HG02981 (cell line): Measurements from ENCODE around the gene KCNH2.

Experiments used
- ATAC-seq: cut with Tn5 transposase; IDR thresholded peaks from one replicate; pipeline ENCODE4 v1.9.1; 2021; ENCODE audit warnings: mild to moderate bottlenecking, moderate library complexity; ENCODE audit not compliant: unreplicated experiment

Gene KCNH2

DNA sequence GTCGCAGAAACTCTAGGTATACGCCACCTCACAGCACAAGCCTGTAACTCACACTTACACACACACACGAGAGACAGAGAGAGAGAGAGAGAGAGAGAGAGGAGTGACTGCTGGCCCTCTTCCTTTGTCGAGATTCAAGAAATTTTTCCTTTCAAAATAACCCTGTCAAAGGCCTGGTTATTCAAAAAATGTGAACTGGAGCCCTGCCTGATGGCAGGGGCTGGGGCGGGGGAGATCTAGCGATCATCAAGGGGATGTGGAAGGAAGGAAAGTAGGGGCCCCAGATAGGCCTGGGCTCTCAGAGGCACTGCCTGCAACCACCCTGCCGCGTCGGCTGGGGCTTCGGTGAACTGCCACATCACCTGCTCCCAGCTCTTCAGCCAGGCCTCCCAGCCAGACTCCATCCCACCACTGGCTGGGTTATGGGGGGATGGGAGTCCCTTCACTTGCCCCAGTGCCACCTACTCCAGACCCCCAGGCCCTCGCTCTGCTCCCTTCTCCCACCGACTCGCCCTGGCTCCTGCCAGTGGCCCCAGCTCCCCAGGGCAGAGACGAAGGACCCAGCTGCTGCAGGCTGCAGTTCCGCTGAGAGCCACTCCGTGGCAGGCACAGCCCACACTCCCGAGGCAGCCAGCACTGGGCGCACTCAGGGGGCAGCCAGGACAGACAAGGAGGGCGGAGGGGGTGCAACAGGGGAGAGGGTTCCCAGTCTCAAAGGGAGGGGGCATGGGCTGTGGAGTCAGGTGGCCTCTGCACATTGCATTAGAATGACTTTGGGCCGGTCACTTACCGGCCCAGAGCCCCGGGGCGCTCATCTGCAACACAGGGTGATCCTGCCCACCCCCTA lies 15.3 kb downstream of the KCNH2 start:
- peak; percentile 75 for ATAC-seq

DNA sequence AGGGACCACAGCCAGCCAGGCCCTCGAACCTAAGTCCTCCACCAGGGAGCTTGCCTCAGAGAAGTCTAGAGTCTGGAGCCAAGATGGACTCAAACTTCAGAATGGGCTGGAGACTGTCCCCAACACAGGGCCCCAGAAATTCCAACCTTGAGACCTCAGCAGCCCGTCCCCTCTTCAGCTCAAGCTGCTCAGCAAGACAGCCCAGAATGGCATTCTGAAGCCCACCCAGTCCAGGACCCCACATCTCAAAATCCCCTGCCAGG lies 15.9 kb downstream of the KCNH2 start:
- no peak for ATAC-seq

DNA sequence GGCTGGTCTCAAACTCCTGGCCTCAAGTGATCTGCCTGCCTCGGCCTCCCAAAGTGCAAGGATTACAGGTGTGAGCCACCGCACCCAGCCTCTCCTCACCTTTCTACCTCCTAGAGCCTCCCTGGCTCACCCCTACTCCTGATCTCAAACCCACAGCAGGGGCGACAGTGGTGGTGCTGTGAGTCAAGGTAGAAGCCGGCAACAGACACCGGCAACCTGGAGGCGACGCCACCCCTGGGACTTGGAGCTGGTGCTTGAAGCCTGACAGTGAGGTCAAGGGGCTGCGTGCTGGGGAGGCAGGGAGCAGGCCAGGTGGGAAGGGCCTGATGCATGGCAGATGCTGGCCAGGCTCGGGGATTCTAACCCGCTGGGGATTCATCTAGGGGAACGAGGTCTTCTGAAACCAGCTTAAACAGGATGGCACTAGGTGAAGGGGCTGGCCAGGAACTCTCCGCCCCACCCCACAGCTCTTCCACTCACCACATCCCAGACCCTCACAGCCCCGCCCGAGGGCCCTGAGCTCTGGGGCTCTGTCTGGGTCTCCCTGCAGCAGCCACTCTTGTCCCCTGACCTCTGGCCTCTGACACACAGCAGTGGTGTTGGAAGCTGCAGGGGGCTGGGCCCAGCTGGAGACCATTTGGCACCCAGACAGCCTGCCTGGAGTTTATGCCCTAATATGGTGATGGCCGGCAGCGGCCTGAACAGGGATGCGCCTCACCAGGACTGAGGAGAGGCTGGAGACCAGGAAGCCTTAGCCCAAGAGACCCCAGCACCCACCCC lies 16.4 kb downstream of the KCNH2 start:
- ATAC-seq, result no peak

DNA sequence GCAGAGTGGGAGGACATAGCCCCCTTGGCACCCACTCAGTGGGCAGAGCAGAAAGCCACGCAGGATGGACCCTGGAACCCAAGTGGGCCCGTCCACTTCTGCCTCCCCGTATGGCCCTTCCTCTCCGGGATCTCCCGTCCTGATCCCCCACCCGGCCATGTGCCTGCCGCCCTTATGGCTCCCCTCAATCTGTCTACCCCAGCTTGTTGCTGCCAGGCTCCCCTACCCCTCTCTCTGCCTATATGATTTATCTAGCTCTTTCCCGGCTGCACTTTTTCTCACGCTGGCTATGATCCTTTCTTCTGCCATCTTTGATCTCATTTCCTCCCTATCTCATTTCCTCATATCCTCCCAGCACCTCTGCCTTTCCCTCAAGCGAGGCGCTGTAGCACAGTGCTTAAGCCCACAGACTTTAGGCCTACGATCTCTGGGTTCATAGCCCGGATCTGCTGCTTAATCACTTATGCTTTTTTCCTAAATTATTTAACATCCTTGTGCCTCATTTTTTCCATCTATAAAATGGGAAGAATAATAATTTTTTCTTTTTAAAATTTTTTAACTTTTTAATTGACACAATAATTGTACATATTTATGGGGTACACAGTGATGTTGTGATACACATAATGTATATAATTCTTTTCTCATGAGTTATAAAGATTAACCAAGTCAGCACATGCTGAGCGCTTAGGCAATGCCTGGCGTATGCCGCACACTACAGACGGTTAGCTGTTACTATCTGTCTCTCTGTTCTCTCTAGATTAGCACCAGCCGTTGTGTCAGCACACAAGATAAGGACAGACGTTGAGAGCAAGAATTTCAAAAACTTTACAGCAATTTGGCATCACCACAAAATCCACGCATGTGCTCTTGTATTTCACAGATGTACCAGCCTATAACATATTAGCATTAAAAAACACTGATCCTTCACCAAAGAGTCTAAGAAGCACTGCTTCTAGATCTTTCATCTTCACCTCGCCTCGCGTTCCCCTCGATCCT lies 18.1 kb downstream of the KCNH2 start:
- ATAC-seq, result no peak

DNA sequence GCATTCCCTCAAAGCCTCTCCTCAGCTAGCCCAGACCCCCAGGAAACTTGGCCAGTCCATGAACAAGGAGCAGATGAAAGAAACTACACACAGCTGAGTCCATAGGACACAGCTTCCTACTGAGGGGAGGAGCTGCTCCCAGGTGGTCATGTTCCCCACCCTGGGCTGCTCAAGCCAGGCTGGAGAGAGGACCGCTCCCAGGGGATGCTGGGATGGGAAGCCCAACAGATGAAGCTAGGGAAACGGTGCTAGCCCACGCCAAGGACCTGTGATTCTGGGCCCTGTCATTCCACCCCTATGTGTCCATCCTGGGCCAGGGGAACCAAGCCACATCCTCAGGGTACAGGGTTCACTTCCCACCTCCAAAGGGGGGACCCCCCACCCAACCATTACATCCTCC lies 19.0 kb downstream of the KCNH2 start:
- ATAC-seq, result no peak

DNA sequence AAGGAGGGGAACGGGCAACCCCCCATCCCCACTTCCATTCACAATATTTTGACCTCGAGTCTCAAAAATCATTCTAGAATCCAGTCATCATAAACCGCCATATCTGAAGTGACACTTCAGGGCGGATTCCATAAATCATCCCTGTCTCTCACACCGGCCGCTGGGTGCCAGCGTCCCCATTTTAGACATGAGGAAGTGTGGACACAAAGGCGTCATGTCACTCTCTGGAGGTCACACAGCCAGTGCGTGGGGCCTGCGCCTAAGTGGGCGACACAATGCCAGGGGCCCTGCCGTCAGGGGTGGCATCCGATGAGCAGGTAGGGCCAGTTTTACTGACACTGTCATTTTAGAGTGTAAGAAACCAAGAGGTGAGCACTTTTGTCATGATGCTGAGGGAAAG lies 19.5 kb downstream of the KCNH2 start:
- no peak for ATAC-seq

DNA sequence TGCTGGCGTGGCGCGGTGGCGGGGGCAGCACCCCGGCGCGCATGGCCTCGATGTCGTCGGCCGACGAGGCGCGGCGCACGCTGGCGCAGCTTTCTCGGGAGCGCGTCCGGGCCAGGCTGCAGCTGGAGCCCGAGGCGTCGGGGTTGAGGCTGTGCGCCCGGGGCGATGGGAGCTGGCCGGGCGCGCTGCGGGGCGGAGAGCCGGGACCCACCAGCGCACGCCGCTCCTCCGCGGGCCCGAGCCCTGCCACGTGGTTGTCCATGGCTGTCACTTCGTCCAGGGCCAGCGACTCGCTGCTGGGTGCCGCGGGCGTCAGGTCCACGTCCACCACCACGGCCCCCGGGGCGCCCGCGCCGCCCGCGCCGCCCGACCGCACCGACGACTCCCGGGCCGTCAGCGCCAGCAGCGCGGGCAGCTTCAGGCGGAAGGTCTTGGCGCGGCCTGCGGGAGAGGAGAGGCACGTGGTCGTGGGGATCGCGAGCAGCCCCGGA lies 20.0 kb downstream of the KCNH2 start:
- no peak for ATAC-seq

DNA sequence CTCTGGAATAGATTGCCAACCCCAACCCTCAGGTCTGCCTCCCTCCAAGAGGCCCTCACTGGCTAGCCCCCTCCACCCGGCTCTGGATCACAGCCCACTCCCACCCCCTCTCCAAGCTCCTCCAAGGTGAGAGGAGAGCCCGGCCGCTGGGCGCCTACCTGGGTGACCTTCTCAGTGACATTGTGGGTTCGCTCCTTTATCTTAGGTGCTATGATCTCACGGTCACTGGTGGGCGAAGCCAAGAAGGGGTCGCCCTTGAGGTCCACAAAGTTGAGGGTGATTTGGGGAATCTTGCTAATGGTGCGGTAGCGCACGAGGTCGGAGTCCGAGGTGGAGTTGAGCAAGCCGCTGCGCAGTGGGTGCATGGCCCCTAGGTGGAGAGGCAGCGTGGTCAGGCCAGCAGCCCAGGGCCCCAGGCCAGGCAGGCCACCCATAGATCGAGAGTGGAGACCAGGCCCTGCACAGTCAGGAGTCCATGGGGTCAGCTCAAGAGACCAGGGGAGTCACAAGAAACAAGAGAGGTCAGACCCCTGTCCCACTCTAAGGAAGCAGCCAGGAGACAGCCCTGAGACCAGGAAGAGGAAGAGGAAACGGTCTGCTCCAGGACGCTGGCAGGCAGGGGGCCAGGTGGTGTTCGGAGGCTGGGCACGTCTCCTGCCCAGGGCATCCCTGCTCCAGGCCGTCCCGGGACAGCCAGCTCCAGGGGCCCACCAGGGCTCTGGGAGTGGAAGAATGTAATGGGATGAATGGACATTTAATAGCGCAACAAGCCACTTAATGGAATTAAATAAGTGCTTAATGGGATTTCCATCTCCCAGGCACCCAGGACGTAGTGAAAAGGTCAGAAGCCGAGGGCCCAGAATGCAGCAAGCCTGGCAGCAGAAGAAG lies 20.7 kb downstream of the KCNH2 start:
- ATAC-seq, result no peak

DNA sequence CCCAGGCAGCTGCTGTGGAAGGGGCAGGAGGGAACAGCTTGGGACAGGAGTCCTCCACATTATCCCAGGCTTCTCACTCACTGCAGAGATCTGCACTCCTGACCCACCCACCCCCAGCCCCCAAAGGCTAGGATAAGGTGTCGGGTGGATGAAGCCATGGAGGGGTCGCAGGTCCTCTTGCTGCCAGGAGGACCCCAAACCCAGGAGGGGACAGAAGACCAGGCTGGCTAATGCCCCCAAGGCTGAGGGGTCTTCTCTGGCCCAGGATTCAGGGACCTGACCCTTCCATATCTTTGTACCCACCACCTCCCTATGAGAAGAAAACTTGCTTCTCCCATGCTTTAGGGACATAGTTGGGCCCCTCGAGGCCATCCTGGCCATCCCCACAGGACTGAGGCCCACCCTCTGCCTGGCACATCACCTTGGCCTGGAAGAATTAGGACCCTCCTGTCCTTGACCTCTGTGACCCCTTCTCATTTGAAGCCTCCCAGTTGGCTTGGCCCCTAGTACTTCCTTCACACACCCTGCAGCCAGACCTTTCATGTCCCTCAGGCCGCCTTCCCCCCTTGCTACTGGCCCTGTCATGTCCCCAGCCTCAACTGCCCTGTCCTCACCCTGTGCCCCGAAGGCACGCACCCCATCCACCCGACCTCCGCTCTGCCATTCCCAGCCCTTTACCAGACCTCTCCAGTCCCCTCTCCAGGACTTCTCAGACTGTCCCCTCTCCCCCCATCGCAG lies 21.6 kb downstream of the KCNH2 start:
- no peak for ATAC-seq

DNA sequence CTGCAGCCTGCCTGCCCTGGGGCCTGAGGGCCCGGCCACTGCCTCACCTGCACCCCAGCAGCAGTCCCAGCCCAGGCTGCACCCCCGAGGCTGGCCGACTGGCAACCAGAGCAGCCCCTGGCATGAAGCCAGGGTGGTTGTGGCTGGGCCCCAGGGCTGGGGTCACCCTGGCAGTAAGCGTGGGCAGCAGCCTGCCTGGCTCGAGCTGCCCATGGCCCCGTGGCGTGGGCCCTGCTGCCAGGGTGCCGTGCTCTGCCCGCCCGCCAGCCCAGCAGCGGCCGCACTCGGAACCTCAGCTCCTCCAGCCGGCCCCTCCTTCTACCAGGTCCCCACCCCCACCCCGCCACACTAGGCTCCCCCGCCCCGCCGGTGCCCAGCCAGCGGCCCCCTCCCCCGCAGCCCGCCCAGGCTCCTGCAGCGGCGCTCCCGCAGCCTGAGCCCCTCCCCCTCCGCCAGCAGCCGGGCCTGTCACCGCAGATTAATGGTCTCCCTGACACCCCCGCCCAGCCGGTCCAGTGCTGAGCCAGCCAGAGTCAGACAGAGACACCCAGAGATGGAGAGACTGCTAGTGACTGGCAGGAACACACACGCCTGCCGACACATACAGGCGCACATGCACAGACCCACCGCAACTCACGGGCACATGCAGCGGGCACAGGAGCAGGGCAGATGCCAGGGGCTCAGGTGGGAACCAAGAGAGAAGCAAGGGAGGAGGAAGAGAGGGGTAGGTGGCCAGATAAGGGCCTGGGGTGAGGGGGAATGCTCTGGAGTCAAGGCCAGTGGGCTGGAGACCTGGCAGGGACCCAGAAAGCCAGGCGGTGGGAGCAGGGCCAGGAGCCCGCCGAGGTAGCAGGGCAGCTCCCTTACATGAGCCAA lies 22.4 kb downstream of the KCNH2 start:
- ATAC-seq, result no peak

DNA sequence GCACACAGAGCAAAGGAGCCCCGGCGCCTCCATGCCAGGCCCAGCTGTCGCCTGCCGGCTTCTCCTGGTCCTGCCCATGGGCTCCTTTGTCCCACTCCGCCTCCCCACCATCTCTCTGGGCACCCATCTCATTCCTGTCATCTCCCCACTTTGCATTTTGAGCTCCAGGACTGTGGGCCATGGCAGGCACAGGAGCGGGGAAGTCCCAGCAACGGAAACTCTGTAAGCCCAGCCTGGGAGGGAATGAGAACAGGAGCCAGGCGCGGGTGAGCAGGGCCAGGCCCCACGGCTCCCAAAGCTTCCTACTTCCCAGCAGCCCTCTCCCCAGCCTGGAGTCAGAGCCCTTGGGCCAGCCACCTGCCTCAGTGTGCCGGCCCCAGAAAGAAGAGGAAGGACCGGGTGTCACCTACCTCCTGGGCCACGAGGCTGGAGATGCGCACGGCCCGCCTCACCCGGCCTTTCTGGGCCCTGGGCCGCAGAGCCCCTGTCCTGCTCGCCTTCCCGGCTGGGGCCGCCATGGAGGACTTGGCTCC lies 23.1 kb downstream of the KCNH2 start:
- no peak for ATAC-seq

DNA sequence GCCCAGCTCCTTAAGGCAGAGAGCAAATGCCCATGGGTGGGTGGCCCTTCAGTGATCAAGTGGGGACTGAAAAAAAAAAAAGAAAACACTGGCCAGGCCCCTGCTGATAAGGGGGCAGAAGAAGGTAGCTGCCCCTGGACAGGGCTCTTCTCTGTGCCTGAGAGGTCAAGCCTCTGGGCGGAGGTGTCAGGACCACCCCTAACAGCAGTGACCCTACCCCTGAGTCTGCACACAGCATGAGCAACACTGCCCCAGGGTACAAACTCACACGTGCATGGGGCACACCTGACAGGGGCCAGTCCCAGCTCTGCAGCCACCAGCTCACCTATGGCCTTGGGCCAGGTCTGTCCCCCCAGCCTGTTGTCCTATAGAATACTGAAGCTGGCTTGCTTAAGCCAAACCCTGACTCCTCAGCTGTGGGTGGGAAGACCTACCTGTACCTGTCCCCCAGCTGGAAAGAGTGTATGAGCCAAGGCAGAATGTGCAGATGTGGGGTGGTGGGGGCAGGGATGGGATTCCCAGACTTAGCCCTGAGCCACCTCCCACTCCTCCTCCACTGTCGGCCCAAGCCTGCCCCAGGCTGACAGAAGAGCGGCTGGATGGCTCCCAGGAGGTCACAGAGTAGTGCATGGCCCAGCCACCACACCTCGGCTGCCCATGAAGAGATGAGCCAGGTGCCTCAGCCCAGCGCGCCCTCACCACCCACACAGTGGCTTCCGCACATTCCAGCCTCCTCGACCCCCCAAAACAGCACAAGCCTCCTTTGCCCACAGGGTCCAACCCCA lies 23.7 kb downstream of the KCNH2 start:
- no peak for ATAC-seq

DNA sequence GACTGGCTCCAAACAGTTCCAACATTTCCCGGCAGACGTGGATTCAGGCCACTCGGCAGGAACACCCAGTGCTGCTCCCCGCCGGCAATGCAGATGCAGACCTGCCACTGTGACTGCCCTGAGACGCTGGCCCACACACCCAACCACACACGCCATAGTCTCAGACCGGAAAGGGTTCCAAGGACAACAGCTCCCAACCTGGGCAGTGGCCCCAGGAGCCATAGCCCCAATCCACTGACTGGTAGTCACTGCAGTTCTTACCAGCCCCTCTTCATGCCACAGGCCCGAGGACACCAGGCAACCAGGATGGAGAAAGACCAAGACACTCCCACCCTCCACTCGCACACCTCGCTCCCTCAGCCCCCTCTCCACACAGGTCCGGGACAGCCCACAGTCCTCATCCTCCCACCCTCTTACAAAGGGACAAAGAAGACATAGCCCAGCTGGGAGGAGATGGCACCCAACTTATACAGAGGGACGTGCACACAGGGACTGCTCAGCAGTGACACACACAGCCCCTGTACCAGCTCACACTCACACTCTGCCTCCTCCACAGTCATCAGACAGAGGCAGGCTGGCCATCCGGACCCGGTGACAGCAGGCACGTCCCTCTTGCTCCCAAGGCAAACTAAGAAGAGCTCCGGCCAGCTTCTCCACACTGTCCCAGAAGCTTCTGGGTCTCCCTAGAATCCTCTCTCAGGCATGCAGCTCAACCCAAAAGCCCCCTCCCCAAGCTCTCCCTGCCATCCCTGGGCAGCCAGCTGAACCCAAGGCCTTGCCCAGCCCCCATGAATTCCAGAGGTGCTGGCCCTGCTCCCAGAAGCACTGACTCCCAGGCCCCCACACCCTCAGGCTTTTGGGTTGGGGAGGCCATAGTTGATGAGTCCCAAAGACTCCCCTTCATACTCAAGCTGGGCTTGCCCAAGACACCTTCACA lies 24.8 kb downstream of the KCNH2 start:
- no peak for ATAC-seq

DNA sequence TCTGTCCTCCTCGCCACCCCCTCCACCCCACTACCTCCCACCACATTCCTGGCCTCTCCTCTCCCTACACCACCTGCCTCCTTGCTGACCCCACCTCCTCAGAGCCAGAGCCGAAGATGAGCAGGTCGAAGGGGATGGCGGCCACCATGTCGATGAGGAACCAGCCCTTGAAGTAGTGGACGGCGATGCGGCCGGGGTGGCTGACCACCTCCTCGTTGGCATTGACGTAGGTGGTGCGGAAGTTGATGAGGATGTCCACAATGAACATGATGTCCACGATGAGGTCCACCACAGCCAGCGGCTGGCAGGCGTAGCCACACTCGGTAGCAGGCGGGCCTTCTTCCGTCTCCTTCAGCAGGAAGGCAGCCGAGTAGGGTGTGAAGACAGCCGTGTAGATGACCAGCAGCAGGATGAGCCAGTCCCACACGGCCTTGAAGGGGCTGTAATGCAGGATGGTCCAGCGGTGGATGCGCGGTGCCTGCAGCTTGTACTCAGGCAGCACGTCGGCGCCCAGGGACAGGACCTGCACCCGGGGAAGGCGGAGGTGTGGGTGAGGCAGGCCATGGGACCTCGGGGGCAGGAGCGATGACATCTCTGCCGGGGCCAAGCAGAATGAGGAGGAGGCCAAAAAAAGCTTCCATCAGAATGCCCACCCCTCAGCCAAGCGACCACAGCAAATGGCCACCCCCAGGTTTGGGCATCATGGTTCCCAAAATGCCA lies 25.6 kb downstream of the KCNH2 start:
- no peak for ATAC-seq

DNA sequence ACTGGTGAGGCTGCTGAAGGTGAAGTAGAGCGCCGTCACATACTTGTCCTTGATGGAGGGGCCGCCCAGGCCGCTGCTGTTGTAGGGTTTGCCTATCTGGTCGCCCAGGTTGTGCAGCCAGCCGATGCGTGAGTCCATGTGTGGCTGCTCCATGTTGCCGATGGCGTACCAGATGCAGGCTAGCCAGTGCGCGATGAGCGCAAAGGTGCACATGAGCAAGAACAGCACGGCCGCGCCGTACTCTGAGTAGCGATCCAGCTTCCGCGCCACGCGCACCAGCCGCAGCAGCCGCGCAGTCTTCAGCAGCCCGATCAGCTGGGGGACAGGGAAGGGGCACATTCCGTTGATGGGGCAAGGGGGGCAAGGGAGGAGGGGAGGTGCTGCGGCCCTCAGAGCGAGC lies 26.6 kb downstream of the KCNH2 start:
- ATAC-seq, result no peak

DNA sequence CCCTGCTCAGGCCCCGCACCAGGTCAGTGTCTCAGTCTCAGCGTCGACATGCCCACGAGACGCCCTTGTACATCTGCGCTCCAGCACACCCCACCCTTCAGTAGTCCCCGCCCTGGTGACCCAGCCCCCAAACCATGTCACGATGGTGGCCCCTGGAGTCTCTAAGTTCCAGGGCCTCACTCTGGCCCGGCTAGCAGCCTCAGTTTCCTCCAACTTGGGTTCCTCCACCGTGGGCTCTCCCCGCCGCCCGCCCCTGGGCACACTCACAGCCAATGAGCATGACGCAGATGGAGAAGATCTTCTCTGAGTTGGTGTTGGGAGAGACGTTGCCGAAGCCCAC lies 27.0 kb downstream of the KCNH2 start:
- ATAC-seq, result no peak
